GM12878 (cell line): ENCODE results near the gene ITPRIPL1. TPM values are rescaled to one million over a fixed set of nuclear protein-coding genes. Genes with fewer than 3 reads are reported as not detected.
A peak's percentile ranks its signal among the peaks of the same experiment; 100 is the strongest.

Source experiments
- ATAC-seq: fragments of 200-7000 bp; cut with Tn5 transposase; 3 replicates; pipeline ENCODE4 v1.9.1; 2020; ENCODE audit warnings: mild to moderate bottlenecking, moderate library complexity
- BruUV-seq: library from RNA; stranded (reverse); fragments of 400-500 nt; replicated peaks from 2 replicates; lab custom pipeline; 2021; lab: Mats Ljungman, UMichigan
- CTCF ChIA-PET: fragments of 300-600 bp; sonication (Branson Sonifier 250); formaldehyde crosslinking; extraction: SDS; loops from one replicate; lab custom pipeline; 2021; ENCODE audit warnings: inconsistent platforms; lab: Yijun Ruan, JAX
- POLR2A ChIA-PET: fragments of 350-600 bp; formaldehyde crosslinking; extraction: SDS; loops from one replicate; lab custom pipeline; 2021; ENCODE audit warnings: inconsistent platforms; lab: Charles Lee
- RAD21 ChIA-PET: fragments of 300-600 bp; sonication (Branson Sonifier 250); formaldehyde crosslinking; loops from one replicate; lab custom pipeline; 2023; ENCODE audit warnings: antibody characterized with exemption; ENCODE audit not compliant: unreplicated experiment; lab: Charles Lee
- SMC1A ChIA-PET: fragments of 300-600 bp; sonication (Branson Sonifier 250); formaldehyde crosslinking; loops from one replicate; lab custom pipeline; 2023; ENCODE audit not compliant: unreplicated experiment, uncharacterized antibody; lab: Charles Lee
- DNase-seq: peaks from one replicate; pipeline ENCODE4 v3.0.0-alpha.2; 2011; ENCODE audit warnings: low read depth, low spot score
- FAIRE-seq: peaks from 3 replicates; lab custom pipeline; 2011; peaks lifted over from hg19 to GRCh38; lab: Jason Lieb, UNC
- H2AFZ ChIP-seq: 2 replicates; pipeline ENCODE4 v1.6.0; 2011; ENCODE audit warnings: low read depth, low read length, control low read depth; ENCODE audit not compliant: control insufficient read depth
- H3K27ac ChIP-seq: 2 replicates; pipeline ENCODE4 v1.5.1; 2011; ENCODE audit warnings: control low read depth; ENCODE audit not compliant: control insufficient read depth, insufficient read depth
- H3K27me3 ChIP-seq, 2 experiments: replicated peaks in 1 of 2; 2 replicates each; pipeline versions ENCODE4 v1.6.0 to v1.6.1; 2011; ENCODE audit warnings: low read length in 1 of 2; ENCODE audit not compliant: control insufficient read depth in 2 of 2, insufficient read depth in 2 of 2
- H3K36me3 ChIP-seq, 2 experiments: 2 replicates each; pipeline ENCODE4 v1.5.1; 2011; ENCODE audit warnings: low read length in 1 of 2; ENCODE audit not compliant: control insufficient read depth in 2 of 2, insufficient read depth in 2 of 2
- H3K4me1 ChIP-seq: 2 replicates; pipeline ENCODE4 v1.6.1; 2011; ENCODE audit warnings: mild to moderate bottlenecking, low read length, moderate library complexity, mixed read lengths; ENCODE audit not compliant: control insufficient read depth, insufficient read depth
- H3K4me2 ChIP-seq: 2 replicates; pipeline ENCODE4 v1.6.0; 2011; ENCODE audit warnings: control low read depth; ENCODE audit not compliant: control insufficient read depth, insufficient read depth
- H3K4me3 ChIP-seq: fragments of 200-600 bp; sonication (generic); 2 replicates; pipeline ENCODE4 v1.5.1; 2016
- H3K79me2 ChIP-seq: 2 replicates; pipeline ENCODE4 v1.6.0; 2011; ENCODE audit warnings: low read length; ENCODE audit not compliant: control insufficient read depth, insufficient read depth
- H3K9ac ChIP-seq: 2 replicates; pipeline ENCODE4 v1.8.0; 2011; ENCODE audit warnings: low read length, control low read depth, mixed read lengths; ENCODE audit not compliant: control insufficient read depth, insufficient read depth
- H3K9me3 ChIP-seq: replicated peaks from 3 replicates; pipeline ENCODE4 v1.5.1; 2011; ENCODE audit warnings: mild to moderate bottlenecking, low read length; ENCODE audit not compliant: control insufficient read depth, insufficient read depth
- H4K20me1 ChIP-seq: 2 replicates; pipeline ENCODE4 v1.6.0; 2011; ENCODE audit not compliant: control insufficient read depth, insufficient read depth
- BMI1 ChIP-seq: fragments of 450-650 bp; IDR thresholded peaks from 2 replicates; pipeline ENCODE4 v1.6.1; 2016; ENCODE audit warnings: mild to moderate bottlenecking, moderate library complexity, borderline replicate concordance
- RAD21 ChIP-seq: IDR thresholded peaks from 2 replicates; pipeline ENCODE4 v1.6.1; 2011; ENCODE audit warnings: mild to moderate bottlenecking, low read depth, low read length, moderate library complexity; ENCODE audit not compliant: insufficient read depth
- SMAD5 ChIP-seq: IDR thresholded peaks from 2 replicates; pipeline ENCODE4 v1.6.1; 2016; ENCODE audit warnings: antibody characterized with exemption, low read depth
- SMC3 ChIP-seq: IDR thresholded peaks from 2 replicates; pipeline ENCODE4 v1.6.1; 2011; ENCODE audit warnings: low read length, improper control_type of control experiment, borderline replicate concordance
- YY1 ChIP-seq: IDR thresholded peaks from 2 replicates; pipeline ENCODE4 v1.6.1; 2011; ENCODE audit warnings: low read depth, mild to moderate bottlenecking, low read length
- ZBTB40 ChIP-seq: fragments of 450-650 bp; IDR thresholded peaks from 2 replicates; pipeline ENCODE4 v1.6.1; 2016; ENCODE audit warnings: mild to moderate bottlenecking, moderate library complexity, borderline replicate concordance
- WGBS: methylation state at CpG from one replicate; pipeline ENCODE4 v1.1.6; 2016; ENCODE audit warnings: low lambda C conversion rate; ENCODE audit not compliant: insufficient replicate concordance, insufficient coverage; ENCODE audit errors: missing lambda C conversion rate; 5-methylcytosine and 5-hydroxymethylcytosine counted together
- in situ Hi-C: fragments of 300-500 bp; cut with MboI; formaldehyde crosslinking; loops from 9 replicates; pipeline ENCODE4 v1.14.3; 2018; ENCODE audit warnings: mixed read lengths
- intact Hi-C: fragments of 100-400 bp; cut with micrococcal nuclease; formaldehyde crosslinking; loops from one replicate; pipeline ENCODE4 v1.14.2; 2022; ENCODE audit not compliant: unreplicated experiment
- polyA plus RNA-seq, 11 experiments: library from polyadenylated mRNA; depleted of rRNA in 4 of 11; unstranded in 6 of 11; stranded (reverse) in 5 of 11; fragments of >200 nt; fragmentation: Nextera tagmentation in 4 of 11; fragmentation: Illumina TruSeq in 1 of 11; extraction: Ambion mirVana in 4 of 11; extraction: Trizol in 1 of 11; gene quantifications; 1 replicate in 1 of 11; 2 replicates in 10 of 11; pipeline versions ENCODE4 v1.2.1 to v1.2.3, GENCODE V29; 2011 to 2016; ENCODE audit warnings: inconsistent platforms in 2 of 11, missing spikeins in 2 of 11, low read depth in 1 of 11
- total RNA-seq, 4 experiments: library from RNA; depleted of rRNA in 3 of 4; stranded (reverse); fragments of >200 nt in 3 of 4; fragmentation: Illumina TruSeq in 1 of 4; extraction: Trizol in 1 of 4; gene quantifications; 2 replicates each; pipeline versions ENCODE4 v1.2.1 to v1.2.3, GENCODE V29; 2013 to 2021
- TF ChIP-seq, protein P1 (sequence below), 3 experiments: IDR thresholded peaks in 2 of 3; conservative IDR thresholded peaks in 1 of 3; 2 replicates each; pipeline ENCODE4 v1.5.1; 2011; ENCODE audit warnings: low read depth in 3 of 3, low read length in 3 of 3, mild to moderate bottlenecking in 3 of 3, control low read depth in 2 of 3, moderate library complexity in 2 of 3, inconsistent platforms in 1 of 3, mixed read lengths in 1 of 3; ENCODE audit not compliant: control insufficient read depth in 2 of 3, insufficient read depth in 1 of 3; ENCODE audit errors: extremely low read depth in 1 of 3
- TF ChIP-seq, protein P2 (sequence below): IDR thresholded peaks from 2 replicates; pipeline ENCODE4 v1.6.1; 2012; ENCODE audit warnings: improper control_type of control experiment, low read depth, low read length; ENCODE audit not compliant: insufficient replicate concordance

ITPRIPL1 gene
- total and polyA plus RNA-seq, 10 of the 15 experiments (the other 5 are each of a cell fraction or from before 2014, with no cell fraction given) = 4.9 to 28.7 (median 14.3) TPM

GRCh38 chr2:96359310-96359709, 34.2 kb downstream of the ITPRIPL1 start:
- Histone ChIP-seq H3K27me3 (no peaks in the 10 kb centered on the region), H3K4me3 (no peak overlapping the region), H3K9me3 (no peaks in the 10 kb centered on the region), H2AFZ (no peak overlapping the region), H3K27ac (no peak overlapping the region), H3K9ac (no peak overlapping the region), H4K20me1 (no peaks in the 10 kb centered on the region), H3K4me2 (no peak overlapping the region), H3K36me3 (peaks cover 26 to 34% of the 10 kb centered on the region in 2 experiments), H3K4me1 (no peaks in the 10 kb centered on the region), H3K79me2 (no peaks in the 10 kb centered on the region)
- FAIRE-seq = no peak
- RAD21 ChIA-PET = no interaction called here
- no peak for DNase-seq
- CTCF ChIA-PET = interaction anchor here (0.6 to 1.4 kb wide), 3 partner anchors 30 to 221 kb away, joined by 3 read pairs; no protein-coding TSS in a partner anchor
- POLR2A ChIA-PET = no interaction called here
- no TSS peak for BruUV-seq
- ATAC-seq = peak; percentile 67
- intact Hi-C loops = no loop called here
- SMC1A ChIA-PET = no interaction called here
- TF ChIP-seq BMI1 (no peak), ZBTB40 (no peak), SMC3 (peak; percentile 21; the same call in 1 of the 2 replicates), RAD21 (peak; percentile 33; the same call in 1 of the 2 replicates), SMAD5 (no peak), YY1 (no peak)
- TF ChIP-seq, protein P1, sequence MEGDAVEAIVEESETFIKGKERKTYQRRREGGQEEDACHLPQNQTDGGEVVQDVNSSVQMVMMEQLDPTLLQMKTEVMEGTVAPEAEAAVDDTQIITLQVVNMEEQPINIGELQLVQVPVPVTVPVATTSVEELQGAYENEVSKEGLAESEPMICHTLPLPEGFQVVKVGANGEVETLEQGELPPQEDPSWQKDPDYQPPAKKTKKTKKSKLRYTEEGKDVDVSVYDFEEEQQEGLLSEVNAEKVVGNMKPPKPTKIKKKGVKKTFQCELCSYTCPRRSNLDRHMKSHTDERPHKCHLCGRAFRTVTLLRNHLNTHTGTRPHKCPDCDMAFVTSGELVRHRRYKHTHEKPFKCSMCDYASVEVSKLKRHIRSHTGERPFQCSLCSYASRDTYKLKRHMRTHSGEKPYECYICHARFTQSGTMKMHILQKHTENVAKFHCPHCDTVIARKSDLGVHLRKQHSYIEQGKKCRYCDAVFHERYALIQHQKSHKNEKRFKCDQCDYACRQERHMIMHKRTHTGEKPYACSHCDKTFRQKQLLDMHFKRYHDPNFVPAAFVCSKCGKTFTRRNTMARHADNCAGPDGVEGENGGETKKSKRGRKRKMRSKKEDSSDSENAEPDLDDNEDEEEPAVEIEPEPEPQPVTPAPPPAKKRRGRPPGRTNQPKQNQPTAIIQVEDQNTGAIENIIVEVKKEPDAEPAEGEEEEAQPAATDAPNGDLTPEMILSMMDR (IDR thresholded peaks at IDR 0.05 in 2 of 3, conservative IDR thresholded peaks at IDR 0.05 in 1 of 3; ENCODE audit: control insufficient read depth in 2 of 3, extremely low read depth in 1 of 3, insufficient read depth in 1 of 3, low read depth in 3 of 3, low read length in 3 of 3) = peak; percentile 33 to 40 (median 38); a peak in 4 of 6 replicates
- TF ChIP-seq, protein P2, sequence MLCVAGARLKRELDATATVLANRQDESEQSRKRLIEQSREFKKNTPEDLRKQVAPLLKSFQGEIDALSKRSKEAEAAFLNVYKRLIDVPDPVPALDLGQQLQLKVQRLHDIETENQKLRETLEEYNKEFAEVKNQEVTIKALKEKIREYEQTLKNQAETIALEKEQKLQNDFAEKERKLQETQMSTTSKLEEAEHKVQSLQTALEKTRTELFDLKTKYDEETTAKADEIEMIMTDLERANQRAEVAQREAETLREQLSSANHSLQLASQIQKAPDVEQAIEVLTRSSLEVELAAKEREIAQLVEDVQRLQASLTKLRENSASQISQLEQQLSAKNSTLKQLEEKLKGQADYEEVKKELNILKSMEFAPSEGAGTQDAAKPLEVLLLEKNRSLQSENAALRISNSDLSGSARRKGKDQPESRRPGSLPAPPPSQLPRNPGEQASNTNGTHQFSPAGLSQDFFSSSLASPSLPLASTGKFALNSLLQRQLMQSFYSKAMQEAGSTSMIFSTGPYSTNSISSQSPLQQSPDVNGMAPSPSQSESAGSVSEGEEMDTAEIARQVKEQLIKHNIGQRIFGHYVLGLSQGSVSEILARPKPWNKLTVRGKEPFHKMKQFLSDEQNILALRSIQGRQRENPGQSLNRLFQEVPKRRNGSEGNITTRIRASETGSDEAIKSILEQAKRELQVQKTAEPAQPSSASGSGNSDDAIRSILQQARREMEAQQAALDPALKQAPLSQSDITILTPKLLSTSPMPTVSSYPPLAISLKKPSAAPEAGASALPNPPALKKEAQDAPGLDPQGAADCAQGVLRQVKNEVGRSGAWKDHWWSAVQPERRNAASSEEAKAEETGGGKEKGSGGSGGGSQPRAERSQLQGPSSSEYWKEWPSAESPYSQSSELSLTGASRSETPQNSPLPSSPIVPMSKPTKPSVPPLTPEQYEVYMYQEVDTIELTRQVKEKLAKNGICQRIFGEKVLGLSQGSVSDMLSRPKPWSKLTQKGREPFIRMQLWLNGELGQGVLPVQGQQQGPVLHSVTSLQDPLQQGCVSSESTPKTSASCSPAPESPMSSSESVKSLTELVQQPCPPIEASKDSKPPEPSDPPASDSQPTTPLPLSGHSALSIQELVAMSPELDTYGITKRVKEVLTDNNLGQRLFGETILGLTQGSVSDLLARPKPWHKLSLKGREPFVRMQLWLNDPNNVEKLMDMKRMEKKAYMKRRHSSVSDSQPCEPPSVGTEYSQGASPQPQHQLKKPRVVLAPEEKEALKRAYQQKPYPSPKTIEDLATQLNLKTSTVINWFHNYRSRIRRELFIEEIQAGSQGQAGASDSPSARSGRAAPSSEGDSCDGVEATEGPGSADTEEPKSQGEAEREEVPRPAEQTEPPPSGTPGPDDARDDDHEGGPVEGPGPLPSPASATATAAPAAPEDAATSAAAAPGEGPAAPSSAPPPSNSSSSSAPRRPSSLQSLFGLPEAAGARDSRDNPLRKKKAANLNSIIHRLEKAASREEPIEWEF = no peak
- in situ Hi-C loops = no loop called here
- WGBS = 72% methylated on average over 2 of the region's 2 CpGs
